H1 (cell line): ENCODE data around the gene CLCN5. TPM values are rescaled to one million over a fixed set of nuclear protein-coding genes. Genes with fewer than 3 reads are reported as not detected.

Source experiments
- CTCF ChIA-PET: fragments of 300-600 bp; sonication (Branson Sonifier 250); formaldehyde crosslinking; loops from one replicate; lab custom pipeline; 2021; ENCODE audit not compliant: partially characterized antibody; lab: Charles Lee
- POLR2A ChIA-PET: fragments of 300-600 bp; sonication (Branson Sonifier 250); formaldehyde crosslinking; loops from one replicate; lab custom pipeline; 2021; ENCODE audit warnings: inconsistent platforms; ENCODE audit not compliant: partially characterized antibody; lab: Charles Lee
- DNase-seq, 2 experiments: peaks; one replicate each; pipeline versions ENCODE4 v3.0.0 to v3.0.0-alpha.2; 2010 to 2022; ENCODE audit warnings: low spot score in 2 of 2, low read depth in 1 of 2, mixed read lengths in 1 of 2
- FAIRE-seq: peaks from 2 replicates; lab custom pipeline; 2011; peaks lifted over from hg19 to GRCh38; lab: Jason Lieb, UNC
- H2AFZ ChIP-seq: 2 replicates; pipeline ENCODE4 v1.8.1; 2012; ENCODE audit warnings: low read length, inconsistent platforms
- H2AK5ac ChIP-seq: 2 replicates; pipeline ENCODE4 v1.6.1; 2013; ENCODE audit warnings: low read depth, low read length
- H2BK120ac ChIP-seq: replicated peaks from 2 replicates; pipeline ENCODE3; 2013; ENCODE audit warnings: low read depth, low read length, inconsistent platforms
- H2BK12ac ChIP-seq: 2 replicates; pipeline ENCODE4 v1.6.1; 2013; ENCODE audit warnings: low read depth, low read length
- H2BK15ac ChIP-seq: 2 replicates; pipeline ENCODE4 v1.6.1; 2013; ENCODE audit warnings: low read length
- H2BK20ac ChIP-seq: 2 replicates; pipeline ENCODE4 v1.6.1; 2013; ENCODE audit warnings: low read length
- H2BK5ac ChIP-seq: 2 replicates; pipeline ENCODE4 v1.6.1; 2013; ENCODE audit warnings: low read depth, low read length
- H3K14ac ChIP-seq: 2 replicates; pipeline ENCODE4 v1.6.1; 2013; ENCODE audit warnings: inconsistent platforms; ENCODE audit not compliant: insufficient read length
- H3K18ac ChIP-seq: 2 replicates; pipeline ENCODE4 v1.6.1; 2013; ENCODE audit warnings: low read length; ENCODE audit errors: extremely low read depth
- H3K23ac ChIP-seq: 2 replicates; pipeline ENCODE4 v1.6.1; 2013; ENCODE audit warnings: inconsistent platforms; ENCODE audit not compliant: insufficient read length
- H3K23me2 ChIP-seq: 2 replicates; pipeline ENCODE4 v1.6.1; 2013; ENCODE audit warnings: low read depth, low read length
- H3K27ac ChIP-seq: 2 replicates; pipeline ENCODE4 v1.6.1; 2011; ENCODE audit warnings: low read depth, low read length, inconsistent platforms
- H3K27me3 ChIP-seq, 4 experiments: replicated peaks in 1 of 4; 1 replicate in 1 of 4; 2 replicates in 3 of 4; pipeline versions ENCODE4 v1.6.1 to v1.8.1; 2011 to 2013; ENCODE audit warnings: low read length in 3 of 4, mild to moderate bottlenecking in 3 of 4, inconsistent platforms in 2 of 4, mixed read lengths in 2 of 4, moderate library complexity in 1 of 4; ENCODE audit not compliant: control insufficient read depth in 3 of 4, insufficient read depth in 3 of 4; ENCODE audit errors: extremely low read depth in 1 of 4
- H3K36me3 ChIP-seq, 4 experiments: 2 replicates each; pipeline versions ENCODE4 v1.6.1 to v1.8.1; 2011 to 2013; ENCODE audit warnings: mild to moderate bottlenecking in 4 of 4, low read length in 3 of 4, moderate library complexity in 2 of 4, control low read depth in 1 of 4, inconsistent platforms in 1 of 4; ENCODE audit not compliant: insufficient read depth in 4 of 4, control insufficient read depth in 2 of 4
- H3K4ac ChIP-seq: replicated peaks from 2 replicates; pipeline ENCODE3; 2013; ENCODE audit warnings: low read length, low read depth, mixed read lengths, inconsistent platforms; ENCODE audit not compliant: insufficient read length
- H3K4me1 ChIP-seq, 4 experiments: replicated peaks in 1 of 4; 1 replicate in 1 of 4; 2 replicates in 3 of 4; pipeline versions ENCODE4 v1.6.1 to v1.8.1; 2011 to 2013; ENCODE audit warnings: low read length in 3 of 4, inconsistent platforms in 2 of 4, mixed read lengths in 1 of 4; ENCODE audit not compliant: insufficient read depth in 4 of 4, control insufficient read depth in 3 of 4
- H3K4me2 ChIP-seq, 2 experiments: 2 replicates each; pipeline versions ENCODE4 v1.6.1 to v1.8.1; 2011 to 2013; ENCODE audit warnings: low read depth in 2 of 2, low read length in 2 of 2, control low read depth in 1 of 2, inconsistent platforms in 1 of 2, mild to moderate bottlenecking in 1 of 2; ENCODE audit not compliant: insufficient read depth in 1 of 2
- H3K4me3 ChIP-seq, 4 experiments: fragments of 200-600, 300-600 bp in 1 of 4; sonication (generic), shearing (Covaris generic), sonication (Bioruptor Twin) in 1 of 4; 2 replicates each; pipeline versions ENCODE4 v1.5.1 to v1.8.1; 2011 to 2016; ENCODE audit warnings: low read length in 4 of 4, low read depth in 3 of 4, control low read depth in 2 of 4, inconsistent platforms in 2 of 4, mild to moderate bottlenecking in 2 of 4, mixed read lengths in 1 of 4, moderate library complexity in 1 of 4; ENCODE audit not compliant: insufficient read depth in 2 of 4; ENCODE audit errors: extremely low read depth in 1 of 4
- H3K56ac ChIP-seq: replicated peaks from 2 replicates; pipeline ENCODE3; 2013; ENCODE audit warnings: low read depth, mild to moderate bottlenecking, mixed read lengths, low read length, inconsistent platforms; ENCODE audit not compliant: insufficient read length
- H3K79me1 ChIP-seq: 2 replicates; pipeline ENCODE4 v1.6.1; 2013; ENCODE audit warnings: low read depth, low read length, control low read depth
- H3K79me2 ChIP-seq, 2 experiments: 2 replicates each; pipeline versions ENCODE4 v1.6.1 to v1.8.1; 2012 to 2013; ENCODE audit warnings: low read length in 2 of 2, mild to moderate bottlenecking in 2 of 2, inconsistent platforms in 1 of 2; ENCODE audit not compliant: insufficient read depth in 2 of 2, control insufficient read depth in 1 of 2
- H3K9ac ChIP-seq, 4 experiments: replicated peaks in 1 of 4; 1 replicate in 1 of 4; 2 replicates in 3 of 4; pipeline versions ENCODE4 v1.6.1 to v1.8.1; 2011 to 2013; ENCODE audit warnings: low read depth in 3 of 4, low read length in 3 of 4, control low read depth in 2 of 4, mild to moderate bottlenecking in 2 of 4, moderate library complexity in 2 of 4, inconsistent platforms in 1 of 4; ENCODE audit errors: extremely low read depth in 1 of 4
- H3K9me3 ChIP-seq, 2 experiments: 2 replicates each; pipeline versions ENCODE4 v1.6.1 to v1.8.1; 2012 to 2013; ENCODE audit warnings: mild to moderate bottlenecking in 2 of 2, moderate library complexity in 2 of 2, control low read depth in 1 of 2, inconsistent platforms in 1 of 2, low read depth in 1 of 2, low read length in 1 of 2, mixed read lengths in 1 of 2; ENCODE audit not compliant: insufficient read depth in 2 of 2
- H4K20me1 ChIP-seq, 2 experiments: replicated peaks in 1 of 2; 2 replicates each; pipeline versions ENCODE3 to v1.8.1; 2011 to 2013; ENCODE audit warnings: inconsistent platforms in 2 of 2, low read length in 2 of 2, mild to moderate bottlenecking in 1 of 2; ENCODE audit not compliant: insufficient read depth in 2 of 2, control insufficient read depth in 1 of 2
- H4K5ac ChIP-seq: 2 replicates; pipeline ENCODE4 v1.6.1; 2013; ENCODE audit warnings: low read length, low read depth, mixed read lengths, inconsistent platforms; ENCODE audit not compliant: insufficient read length
- H4K8ac ChIP-seq: 2 replicates; pipeline ENCODE4 v1.8.0; 2013; ENCODE audit warnings: mild to moderate bottlenecking, moderate library complexity, low read length, inconsistent platforms; ENCODE audit not compliant: insufficient read depth; ENCODE audit errors: extremely low read depth
- H4K91ac ChIP-seq: replicated peaks from 2 replicates; pipeline ENCODE3; 2013; ENCODE audit warnings: low read length, mixed read lengths, inconsistent platforms; ENCODE audit not compliant: insufficient read length
- CEBPB ChIP-seq: IDR thresholded peaks from 2 replicates; pipeline ENCODE4 v1.6.1; 2012; ENCODE audit warnings: low read depth, low read length
- CREB1 ChIP-seq: IDR thresholded peaks from 2 replicates; pipeline ENCODE4 v1.6.1; 2012; ENCODE audit warnings: inconsistent platforms
- MAFK ChIP-seq: IDR thresholded peaks from 2 replicates; pipeline ENCODE4 v1.6.1; 2012; ENCODE audit warnings: low read depth, mild to moderate bottlenecking, improper control_type of control experiment, low read length
- SP4 ChIP-seq: IDR thresholded peaks from 2 replicates; pipeline ENCODE4 v1.6.1; 2012; ENCODE audit warnings: low read length, inconsistent platforms
- WGBS, 2 experiments: shearing (Covaris generic) in 1 of 2; methylation state at CpG; one replicate each; pipeline versions ENCODE4 v1.1.6 to v1.1.7; 2013 to 2015; ENCODE audit warnings: low lambda C conversion rate in 2 of 2, mixed read lengths in 2 of 2, inconsistent platforms in 1 of 2, low coverage in 1 of 2, missing lambda C conversion rate in 1 of 2; ENCODE audit not compliant: insufficient replicate concordance in 2 of 2, insufficient coverage in 1 of 2, insufficient read length in 1 of 2; ENCODE audit errors: extremely low coverage in 1 of 2, missing lambda C conversion rate in 1 of 2; 5-methylcytosine and 5-hydroxymethylcytosine counted together
- polyA plus RNA-seq, 7 experiments: library from polyadenylated mRNA; depleted of rRNA in 3 of 7; stranded (reverse) in 5 of 7; unstranded in 2 of 7; fragments of >200 nt in 5 of 7; fragments of 200-250 nt in 2 of 7; gene quantifications; 1 replicate in 5 of 7; 2 replicates in 1 of 7; 4 replicates in 1 of 7; pipeline versions ENCODE4 v1.2.1 to v1.2.3, GENCODE V29; 2011 to 2013; ENCODE audit warnings: missing spikeins in 2 of 7, mixed read lengths in 2 of 7
- total RNA-seq: library from RNA; stranded (reverse); fragmentation: NEBNext Ultra II Directional; extraction: Animal tissue kit (Norgen Biotek cat#: 25700); gene quantifications from 2 replicates; pipeline ENCODE4 v1.2.1, GENCODE V29; 2021
- TF ChIP-seq, protein P1 (sequence below): IDR thresholded peaks from 2 replicates; pipeline ENCODE4 v1.6.1; 2012; ENCODE audit warnings: low read length, inconsistent platforms

Gene CLCN5
- total and polyA plus RNA-seq, 2 of the 8 experiments (the other 6 are each of a cell fraction or from before 2014, with no cell fraction given): 4.2 to 9.7 TPM

DNA sequence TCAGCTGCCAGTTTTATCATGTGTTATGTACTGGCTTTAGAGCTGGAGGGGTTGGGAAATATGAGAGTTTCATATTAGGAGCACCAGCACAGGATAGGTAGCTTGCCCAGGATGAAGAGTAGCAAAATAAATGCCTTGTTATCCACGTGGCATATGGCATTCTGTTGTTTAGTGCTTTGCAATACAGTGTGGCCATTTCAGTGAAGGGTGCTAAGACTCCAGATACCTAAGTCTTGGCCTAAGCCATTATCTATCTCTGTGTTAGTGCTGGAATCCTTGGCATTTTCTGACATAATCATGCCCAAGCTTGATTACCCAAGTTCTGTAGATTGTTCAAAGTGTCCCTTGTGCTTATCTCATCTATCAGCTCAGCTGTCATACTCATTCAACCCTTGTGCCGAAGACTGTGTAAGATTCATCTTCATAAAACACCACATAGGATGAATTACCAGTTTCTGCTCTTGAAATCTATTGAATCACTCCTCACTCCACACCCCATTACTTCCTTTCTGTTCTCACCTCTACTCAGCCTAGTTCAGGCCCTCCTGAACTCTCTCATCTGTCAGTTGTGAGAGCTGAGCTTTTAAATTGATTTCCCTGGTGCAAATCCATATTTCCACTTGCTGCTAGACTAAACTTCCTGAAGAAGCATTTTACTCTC lies 73.5 kb downstream of the CLCN5 start:
- Histone ChIP-seq H2BK15ac (no peak overlapping the region), H3K79me2 (no peaks in the 10 kb centered on the region), H2BK12ac (no peak overlapping the region), H3K27ac (no peak overlapping the region), H3K4me1 (no peaks in the 10 kb centered on the region), H3K27me3 (no peaks in the 10 kb centered on the region), H3K79me1 (no peaks in the 10 kb centered on the region), H4K20me1 (no peaks in the 10 kb centered on the region), H3K4me2 (no peak overlapping the region), H3K36me3 (no peaks in the 10 kb centered on the region), H3K56ac (no peak overlapping the region), H3K23ac (no peak overlapping the region), H2BK20ac (no peak overlapping the region), H3K23me2 (no peaks in the 10 kb centered on the region), H3K9me3 (no peaks in the 10 kb centered on the region), H3K14ac (no peak overlapping the region), H2BK5ac (no peak overlapping the region), H3K4ac (no peak overlapping the region), H3K4me3 (no peak overlapping the region), H2AK5ac (no peak overlapping the region), H4K5ac (no peak overlapping the region), H3K18ac (no peak overlapping the region), H2AFZ (no peak overlapping the region), H2BK120ac (no peak overlapping the region), H4K8ac (no peak overlapping the region), H4K91ac (no peak overlapping the region), H3K9ac (no peak overlapping the region)
- CTCF ChIA-PET: interaction anchor here (0.5 to 1.8 kb wide), 5 partner anchors 8 to 805 kb away, joined by 3 read pairs; no protein-coding TSS in a partner anchor
- 93% methylated on average over 2 of the region's 2 CpGs; no CpG with 5 or more reads in 1 of the 2 experiments for WGBS, 2 experiments
- DNase-seq: no peak
- POLR2A ChIA-PET: no interaction called here
- FAIRE-seq: no peak
- TF ChIP-seq MAFK (no peak), SP4 (no peak), CEBPB (no peak), CREB1 (no peak)
- TF ChIP-seq, protein P1, sequence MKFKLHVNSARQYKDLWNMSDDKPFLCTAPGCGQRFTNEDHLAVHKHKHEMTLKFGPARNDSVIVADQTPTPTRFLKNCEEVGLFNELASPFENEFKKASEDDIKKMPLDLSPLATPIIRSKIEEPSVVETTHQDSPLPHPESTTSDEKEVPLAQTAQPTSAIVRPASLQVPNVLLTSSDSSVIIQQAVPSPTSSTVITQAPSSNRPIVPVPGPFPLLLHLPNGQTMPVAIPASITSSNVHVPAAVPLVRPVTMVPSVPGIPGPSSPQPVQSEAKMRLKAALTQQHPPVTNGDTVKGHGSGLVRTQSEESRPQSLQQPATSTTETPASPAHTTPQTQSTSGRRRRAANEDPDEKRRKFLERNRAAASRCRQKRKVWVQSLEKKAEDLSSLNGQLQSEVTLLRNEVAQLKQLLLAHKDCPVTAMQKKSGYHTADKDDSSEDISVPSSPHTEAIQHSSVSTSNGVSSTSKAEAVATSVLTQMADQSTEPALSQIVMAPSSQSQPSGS: no peak
